Stimulated activated naive CD8-positive, alpha-beta T cell treated with anti-CD3 and anti-CD28 coated beads, Interleukin-15, Interleukin-2, amounts not matched to agents 100 ng/mL and 50 ng/mL, for 24 hours (primary cell): ENCODE measurements around the gene TAL1.

ENCODE experiments used
- H3K27ac Mint-ChIP-seq: one replicate; pipeline ENCODE4 v1.8.0; 2021; ENCODE audit warnings: mild to moderate bottlenecking, mixed read lengths
- H3K27me3 Mint-ChIP-seq: one replicate; pipeline ENCODE4 v1.8.0; 2021; ENCODE audit warnings: mixed read lengths
- H3K36me3 Mint-ChIP-seq: one replicate; pipeline ENCODE4 v1.8.0; 2021; ENCODE audit warnings: low read depth, mixed read lengths
- H3K4me1 Mint-ChIP-seq: one replicate; pipeline ENCODE4 v1.8.0; 2021; ENCODE audit warnings: low read depth, mixed read lengths
- H3K4me3 Mint-ChIP-seq: one replicate; pipeline ENCODE4 v1.8.0; 2021; ENCODE audit warnings: mild to moderate bottlenecking, mixed read lengths
- H3K9me3 Mint-ChIP-seq: one replicate; pipeline ENCODE4 v1.8.0; 2021; ENCODE audit warnings: mixed read lengths

The TAL1 gene

DNA sequence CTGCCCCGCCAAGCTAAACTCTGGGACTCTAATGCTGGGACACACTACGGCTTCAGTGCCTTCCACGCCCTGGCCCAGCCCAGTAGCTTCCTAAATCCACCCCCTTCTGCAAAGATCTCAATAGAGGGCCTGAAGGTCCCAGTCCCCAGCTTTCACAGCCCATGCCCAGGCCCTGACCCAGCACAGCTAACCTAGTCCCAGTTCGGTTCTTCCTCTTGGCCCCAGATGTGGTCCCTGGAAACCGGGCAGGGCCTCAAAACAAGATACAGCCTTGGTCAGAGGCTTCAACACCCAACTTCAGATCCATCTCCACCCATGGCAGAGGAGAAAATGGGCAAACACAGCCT lies 41.5 kb downstream of the TAL1 start:
- peaks cover 8% of the 10 kb centered on the region for H3K27me3 Mint-ChIP-seq
- H3K4me3 Mint-ChIP-seq = no peak overlapping the region
- no peak overlapping the region for H3K27ac Mint-ChIP-seq
- no peaks in the 10 kb centered on the region for H3K36me3 Mint-ChIP-seq
- no peaks in the 10 kb centered on the region for H3K9me3 Mint-ChIP-seq
- H3K4me1 Mint-ChIP-seq = no peaks in the 10 kb centered on the region

DNA sequence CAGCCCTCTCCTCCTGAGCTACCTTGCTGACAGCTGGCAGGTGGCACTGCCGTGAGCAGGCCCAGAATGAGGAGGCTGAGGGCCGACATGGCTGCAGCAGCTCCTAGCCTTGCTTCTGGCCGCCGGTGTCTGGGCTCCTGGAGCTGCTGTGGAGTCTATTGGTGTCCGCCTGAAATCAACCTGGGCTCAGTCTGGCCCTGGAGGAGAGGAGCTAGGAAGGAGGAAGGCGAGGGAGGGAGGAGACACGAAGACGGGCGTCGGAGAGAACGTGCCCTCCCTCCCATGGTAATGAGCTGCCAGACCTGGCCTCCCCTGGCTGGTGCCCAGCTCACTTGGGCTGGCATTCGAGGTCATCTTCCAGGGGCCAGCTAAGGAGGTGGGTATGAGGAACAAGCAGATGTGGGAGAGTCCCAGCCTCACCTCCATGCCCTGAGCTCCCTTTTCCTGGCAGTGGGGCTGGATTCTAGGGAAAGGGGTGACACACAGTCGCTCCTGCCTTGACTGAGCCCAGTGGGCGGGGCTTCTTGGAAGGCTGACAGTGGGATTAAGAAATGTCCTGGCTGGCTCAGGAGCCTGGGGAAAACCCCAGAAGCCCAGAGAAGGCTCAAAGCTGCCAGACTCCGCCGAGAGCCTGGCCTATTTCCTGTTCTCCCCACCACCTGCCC lies 42.0 kb downstream of the TAL1 start, which contains the start of gene PDZK1IP1:
Gene PDZK1IP1 (minus strand): TSS at position 193 of the 665 bp plus-strand sequence. CDS start 104 bp downstream, at position 89.
- H3K36me3 Mint-ChIP-seq = no peaks in the 10 kb centered on the region
- no peaks in the 10 kb centered on the region for H3K9me3 Mint-ChIP-seq
- H3K27ac Mint-ChIP-seq = no peak within 1 kb of the TSS
- H3K4me1 Mint-ChIP-seq = no peaks in the 10 kb centered on the region
- H3K4me3 Mint-ChIP-seq = no peak within 1 kb of the TSS
- peaks cover 10% of the 10 kb centered on the region for H3K27me3 Mint-ChIP-seq

DNA sequence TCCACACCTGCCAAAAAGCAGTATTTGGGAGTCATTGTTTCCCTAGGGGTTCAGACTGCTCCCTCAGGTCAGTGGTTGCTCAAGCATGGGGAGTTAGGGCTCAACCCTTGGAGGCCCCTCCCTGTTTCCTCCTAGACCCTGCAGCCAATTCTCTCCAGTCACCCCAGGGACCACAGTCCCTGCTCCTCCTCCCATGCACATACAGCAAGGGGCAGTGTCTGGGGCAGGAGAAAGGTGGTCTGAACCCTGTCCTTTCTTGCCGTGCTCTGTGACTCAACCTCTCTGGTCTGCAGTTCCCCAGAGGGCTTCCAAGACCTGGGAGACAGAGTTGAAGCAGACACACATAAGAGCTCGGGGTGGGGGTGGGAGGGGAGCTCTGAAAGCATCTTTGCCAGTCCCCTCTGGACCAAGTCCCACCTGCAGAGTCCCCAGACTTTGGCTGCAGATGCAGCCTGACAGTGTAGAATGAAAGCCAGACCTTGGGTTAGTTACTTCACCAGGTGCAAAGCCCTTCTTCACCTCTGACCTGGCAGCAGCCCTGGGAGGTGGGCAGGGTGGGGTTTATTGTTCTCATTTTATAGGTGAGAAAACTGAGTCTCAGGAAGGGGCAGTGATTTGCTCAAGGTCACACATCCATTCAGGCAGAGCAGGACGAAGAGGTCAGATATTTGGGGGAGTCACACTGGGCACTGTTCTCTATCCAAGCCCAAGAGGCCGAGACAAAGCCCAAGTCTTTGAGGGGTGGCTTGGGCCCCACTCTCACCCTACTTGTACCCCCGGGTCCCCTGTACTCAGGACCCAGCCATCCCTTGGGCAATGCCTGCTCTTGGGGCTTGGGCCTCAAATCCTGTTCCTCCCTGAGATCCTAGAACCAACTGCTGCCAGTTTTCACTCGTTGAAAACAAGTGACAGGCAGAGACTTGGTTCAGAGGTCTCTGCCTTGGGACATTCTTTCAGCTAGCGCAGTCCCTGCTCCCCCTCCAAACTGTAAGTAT lies 42.9 kb downstream of the TAL1 start:
- Mint-ChIP-seq H3K4me1 (no peaks in the 10 kb centered on the region), H3K9me3 (no peaks in the 10 kb centered on the region), H3K4me3 (no peak overlapping the region), H3K27me3 (peaks cover 9% of the 10 kb centered on the region), H3K36me3 (no peaks in the 10 kb centered on the region), H3K27ac (no peak overlapping the region)

DNA sequence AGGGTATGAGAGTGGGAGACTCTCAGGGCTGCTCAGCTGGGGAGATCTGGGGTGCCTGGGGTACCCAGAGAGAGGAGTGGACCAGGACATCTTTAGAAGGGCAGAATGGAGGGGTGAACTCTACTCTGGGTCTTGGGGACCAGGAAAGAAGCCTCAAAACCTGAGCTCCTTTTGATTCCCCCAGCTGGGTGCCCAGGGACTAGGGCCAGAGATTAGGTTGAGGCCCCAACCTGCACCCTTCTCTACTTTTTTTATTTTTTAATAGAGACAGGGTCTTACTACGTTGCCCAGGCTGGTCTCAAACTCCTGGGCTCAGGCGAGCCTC lies 44.1 kb downstream of the TAL1 start:
- Mint-ChIP-seq H3K9me3 (no peaks in the 10 kb centered on the region), H3K36me3 (no peaks in the 10 kb centered on the region), H3K4me1 (no peaks in the 10 kb centered on the region), H3K4me3 (no peak overlapping the region), H3K27me3 (peaks cover 5% of the 10 kb centered on the region), H3K27ac (no peak overlapping the region)

DNA sequence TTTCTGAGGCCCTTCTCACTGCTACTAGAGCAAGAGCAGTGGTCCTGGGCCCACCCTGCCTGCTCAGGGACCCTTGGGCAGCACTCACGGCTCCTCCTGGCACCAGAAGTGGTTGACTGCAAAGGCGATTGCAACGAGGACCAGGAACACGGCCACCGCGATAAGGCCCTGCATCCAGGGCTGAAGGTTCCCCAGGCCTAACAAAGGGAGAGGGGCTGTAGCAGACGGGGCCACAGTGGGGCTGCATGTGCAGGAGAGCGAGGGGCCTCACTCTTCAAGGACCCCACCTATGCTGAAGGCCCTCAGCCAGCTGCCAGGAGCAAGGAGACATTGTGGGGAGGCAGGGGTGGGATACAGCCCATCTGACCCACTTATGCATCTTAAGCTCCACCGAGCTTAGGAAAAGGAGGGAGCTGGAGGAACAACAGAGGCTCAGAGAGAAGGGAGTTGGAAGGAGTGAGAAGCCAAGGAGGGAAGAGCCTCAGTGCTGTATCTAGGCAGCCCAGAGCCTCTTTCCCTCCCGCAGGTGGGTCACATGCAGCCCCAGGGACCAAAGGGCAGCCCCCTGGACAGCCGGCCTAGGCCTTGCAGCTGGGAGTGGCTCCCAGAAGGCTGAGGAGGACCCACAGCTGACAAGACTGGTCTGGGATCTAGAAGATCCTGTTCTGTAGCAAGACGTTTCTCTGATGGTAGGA lies 44.6 kb downstream of the TAL1 start:
- no peak overlapping the region for H3K4me3 Mint-ChIP-seq
- H3K9me3 Mint-ChIP-seq = no peaks in the 10 kb centered on the region
- H3K27ac Mint-ChIP-seq = no peak overlapping the region
- H3K27me3 Mint-ChIP-seq = peaks cover 9% of the 10 kb centered on the region
- H3K36me3 Mint-ChIP-seq = no peaks in the 10 kb centered on the region
- no peaks in the 10 kb centered on the region for H3K4me1 Mint-ChIP-seq

DNA sequence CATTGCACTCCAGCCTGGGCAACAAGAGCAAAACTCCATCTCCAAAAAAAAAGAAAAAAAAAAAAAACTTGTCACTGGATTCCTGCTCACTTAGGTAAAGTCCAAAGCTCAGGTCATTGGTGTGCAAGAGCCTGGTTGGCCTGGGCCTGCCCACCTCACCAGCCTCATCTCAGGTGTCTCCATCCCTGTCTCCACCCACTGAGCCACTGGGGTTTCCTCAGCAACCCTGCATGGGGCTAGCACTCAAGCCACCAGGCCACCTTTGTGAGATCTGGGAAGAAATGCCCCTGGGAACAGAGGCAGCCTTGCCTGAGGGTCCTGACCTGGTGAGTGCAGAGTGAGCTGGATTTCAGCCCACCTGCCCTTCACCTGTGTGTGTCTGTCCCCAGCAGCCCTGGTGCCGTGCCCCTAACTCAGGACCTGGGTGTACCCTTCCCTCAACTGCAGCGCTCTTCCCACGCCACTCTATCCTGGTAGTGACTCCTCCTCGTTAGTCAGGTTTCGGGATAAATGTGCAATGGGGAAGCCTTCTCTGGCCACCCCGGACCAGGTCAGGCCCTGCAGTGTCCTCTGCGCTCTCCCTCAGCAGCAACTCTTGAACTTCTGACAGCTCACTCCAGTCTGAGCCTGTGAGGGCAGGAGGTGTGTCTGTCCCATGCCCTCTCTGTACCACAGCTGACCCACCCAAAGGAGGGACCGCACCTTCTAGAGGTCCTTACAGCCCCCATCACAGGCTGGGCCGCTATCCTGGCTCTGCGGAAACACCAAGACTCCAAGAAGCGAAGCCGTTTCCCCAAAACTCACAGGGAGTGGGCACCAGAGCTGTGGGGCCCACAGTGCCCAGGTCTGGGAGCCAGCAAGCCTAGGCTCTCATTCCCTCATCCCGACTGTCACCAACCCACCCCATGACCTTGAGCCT lies 45.5 kb downstream of the TAL1 start:
- H3K4me3 Mint-ChIP-seq = no peak overlapping the region
- no peak overlapping the region for H3K27ac Mint-ChIP-seq
- peaks cover 17% of the 10 kb centered on the region for H3K27me3 Mint-ChIP-seq
- H3K36me3 Mint-ChIP-seq = no peaks in the 10 kb centered on the region
- no peaks in the 10 kb centered on the region for H3K9me3 Mint-ChIP-seq
- H3K4me1 Mint-ChIP-seq = no peaks in the 10 kb centered on the region

DNA sequence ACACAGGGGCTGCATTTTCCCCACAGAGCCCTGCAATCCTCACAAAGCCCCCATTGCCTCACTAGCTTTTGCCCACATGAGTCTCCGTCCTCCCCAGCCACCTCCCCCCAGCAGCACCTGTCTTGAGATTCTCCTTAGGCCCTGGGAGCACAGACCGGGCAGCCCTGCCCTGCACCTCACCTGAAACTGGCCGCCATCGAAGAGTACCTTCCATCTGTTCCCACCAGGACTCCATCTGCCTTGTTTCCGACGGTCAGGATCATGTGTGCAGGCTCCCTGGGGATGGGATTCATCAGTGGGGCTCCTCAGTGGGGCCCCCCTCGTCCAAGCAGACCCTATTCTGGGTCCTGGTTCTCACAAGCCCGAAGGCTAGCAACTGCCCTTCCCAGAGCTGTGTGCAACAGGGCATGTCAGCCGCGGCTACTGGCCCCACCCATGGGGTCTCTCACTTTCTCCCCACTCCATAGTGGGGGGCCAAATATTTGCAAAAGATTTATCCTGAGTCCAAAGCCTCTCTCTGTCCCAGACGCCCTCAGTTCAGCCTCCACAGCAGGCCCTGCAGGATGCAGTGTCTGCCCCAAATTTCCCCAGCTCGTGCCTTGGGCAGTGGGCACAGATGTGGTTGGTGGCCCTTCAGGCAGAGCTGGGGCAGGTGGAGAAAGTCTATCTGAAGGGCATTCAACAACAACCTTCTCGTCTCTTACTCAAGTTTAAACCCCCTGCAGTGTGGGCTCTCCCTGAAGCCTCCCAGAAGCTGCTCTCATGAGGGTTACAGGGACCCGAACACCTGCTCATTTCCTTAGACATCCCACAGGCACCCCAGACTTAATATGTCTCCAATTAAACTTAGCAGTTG lies 47.0 kb downstream of the TAL1 start:
- no peaks in the 10 kb centered on the region for H3K4me1 Mint-ChIP-seq
- no peak overlapping the region for H3K27ac Mint-ChIP-seq

DNA sequence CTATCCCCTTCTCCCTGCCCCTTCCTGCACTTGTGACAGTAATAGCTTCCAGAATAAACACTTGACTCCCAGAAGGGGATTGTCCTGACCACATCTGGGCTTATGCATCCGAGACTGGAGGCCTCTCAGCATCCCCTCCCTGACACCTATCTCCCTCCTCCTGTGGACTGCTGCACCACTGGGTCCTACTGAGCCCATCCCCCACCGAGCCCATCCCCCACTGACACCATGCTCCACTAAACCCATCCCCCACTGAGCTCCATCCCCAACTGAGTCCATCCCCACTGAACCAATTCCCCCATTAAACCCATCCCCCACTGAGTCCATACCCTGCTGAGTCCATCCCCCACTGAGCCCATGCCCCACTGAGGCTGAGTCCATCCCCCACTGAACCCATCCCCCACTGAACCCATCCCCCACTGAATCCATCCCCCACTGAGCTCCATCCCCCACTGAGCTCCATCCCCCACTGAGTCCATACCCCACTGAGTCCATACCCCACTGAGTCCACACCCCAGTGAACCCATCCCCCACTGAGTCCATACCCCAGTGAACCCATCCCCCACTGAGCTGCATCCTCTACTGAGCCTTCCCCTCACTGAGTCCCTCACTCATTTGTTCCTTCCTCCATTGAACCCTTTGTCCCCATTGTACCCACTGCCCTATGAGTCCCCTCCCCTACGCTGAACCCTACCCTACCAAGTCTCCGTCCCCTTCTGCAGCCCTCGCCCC lies 47.8 kb downstream of the TAL1 start:
- Mint-ChIP-seq H3K27ac (no peak overlapping the region), H3K4me1 (peaks cover 5% of the 10 kb centered on the region), H3K36me3 (no peaks in the 10 kb centered on the region), H3K9me3 (no peaks in the 10 kb centered on the region), H3K27me3 (peaks cover 34% of the 10 kb centered on the region), H3K4me3 (no peak overlapping the region)

More for the DNA sequence above, 47.0 kb downstream of the TAL1 start:
- H3K9me3 Mint-ChIP-seq = no peaks in the 10 kb centered on the region
- no peak overlapping the region for H3K4me3 Mint-ChIP-seq
- peaks cover 27% of the 10 kb centered on the region for H3K27me3 Mint-ChIP-seq
- H3K36me3 Mint-ChIP-seq = no peaks in the 10 kb centered on the region

DNA sequence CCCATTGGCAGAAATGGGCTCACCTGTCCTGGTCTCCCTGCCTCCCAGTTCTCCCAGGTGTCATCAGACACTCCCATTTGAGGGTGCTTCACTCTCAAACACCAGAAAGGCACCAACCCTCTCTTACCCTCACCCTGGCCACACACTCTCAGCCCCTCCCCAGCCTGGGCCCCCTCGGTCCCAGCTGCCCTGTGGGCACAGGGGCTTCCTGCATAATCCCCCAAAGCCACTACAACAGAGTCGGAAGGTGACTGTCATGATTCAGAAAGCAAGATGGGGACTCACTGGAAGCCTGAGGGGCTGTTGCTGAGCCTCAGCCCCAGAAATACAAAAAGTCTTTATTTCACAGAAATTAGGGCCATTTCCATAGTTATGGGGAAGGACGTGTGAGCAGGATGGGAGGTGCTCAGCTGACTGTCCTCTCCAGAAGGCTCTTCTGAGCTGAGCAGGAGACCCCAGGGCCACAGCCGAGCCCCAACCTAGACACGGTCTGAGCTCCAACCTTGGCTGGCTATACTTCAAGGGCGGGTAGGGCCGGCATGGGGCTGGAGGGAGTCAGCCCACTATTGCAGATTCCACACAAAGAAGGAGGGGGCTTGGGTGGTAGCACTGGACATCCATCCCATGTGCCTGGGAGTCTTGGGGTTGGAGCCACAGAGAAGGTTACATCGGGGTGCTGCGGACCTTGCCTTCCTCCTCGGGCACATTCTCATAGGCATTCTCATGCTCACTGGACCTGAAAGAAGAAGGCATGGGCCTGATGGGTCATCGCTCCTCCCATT lies 48.5 kb downstream of the TAL1 start:
- H3K4me3 Mint-ChIP-seq = no peak overlapping the region
- no peaks in the 10 kb centered on the region for H3K36me3 Mint-ChIP-seq
- peaks cover 9% of the 10 kb centered on the region for H3K4me1 Mint-ChIP-seq
- H3K27ac Mint-ChIP-seq = no peak overlapping the region
- peaks cover 40% of the 10 kb centered on the region for H3K27me3 Mint-ChIP-seq
- no peaks in the 10 kb centered on the region for H3K9me3 Mint-ChIP-seq

DNA sequence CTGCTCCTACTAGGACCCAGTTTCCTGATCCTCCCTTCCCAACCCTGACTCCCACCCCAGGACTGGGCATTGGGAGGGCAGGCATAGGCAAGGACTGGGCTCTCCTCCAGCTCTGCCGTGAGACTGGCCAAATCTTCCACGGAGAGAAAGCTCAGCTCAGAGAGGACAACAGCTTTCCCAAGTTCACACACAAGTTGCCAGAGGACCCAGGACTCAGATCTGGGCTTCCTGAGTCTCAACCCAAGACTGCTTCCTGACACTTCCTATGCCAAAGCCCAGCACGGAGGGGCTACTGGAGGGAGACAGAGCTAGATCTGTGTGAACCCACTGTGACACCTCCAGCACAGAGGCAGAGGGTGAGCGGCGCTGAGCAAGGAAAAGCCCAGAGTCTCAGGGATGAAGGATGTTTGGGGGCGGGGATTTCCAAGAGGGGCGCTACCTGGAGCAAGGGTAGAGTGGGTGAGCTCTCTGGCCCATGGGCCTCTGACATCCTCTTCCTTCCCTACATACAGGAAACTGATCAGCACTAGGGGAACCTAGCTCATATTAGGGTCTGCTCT lies 49.3 kb downstream of the TAL1 start:
- H3K27me3 Mint-ChIP-seq = peaks cover 44% of the 10 kb centered on the region
- no peak overlapping the region for H3K4me3 Mint-ChIP-seq
- no peaks in the 10 kb centered on the region for H3K36me3 Mint-ChIP-seq

DNA sequence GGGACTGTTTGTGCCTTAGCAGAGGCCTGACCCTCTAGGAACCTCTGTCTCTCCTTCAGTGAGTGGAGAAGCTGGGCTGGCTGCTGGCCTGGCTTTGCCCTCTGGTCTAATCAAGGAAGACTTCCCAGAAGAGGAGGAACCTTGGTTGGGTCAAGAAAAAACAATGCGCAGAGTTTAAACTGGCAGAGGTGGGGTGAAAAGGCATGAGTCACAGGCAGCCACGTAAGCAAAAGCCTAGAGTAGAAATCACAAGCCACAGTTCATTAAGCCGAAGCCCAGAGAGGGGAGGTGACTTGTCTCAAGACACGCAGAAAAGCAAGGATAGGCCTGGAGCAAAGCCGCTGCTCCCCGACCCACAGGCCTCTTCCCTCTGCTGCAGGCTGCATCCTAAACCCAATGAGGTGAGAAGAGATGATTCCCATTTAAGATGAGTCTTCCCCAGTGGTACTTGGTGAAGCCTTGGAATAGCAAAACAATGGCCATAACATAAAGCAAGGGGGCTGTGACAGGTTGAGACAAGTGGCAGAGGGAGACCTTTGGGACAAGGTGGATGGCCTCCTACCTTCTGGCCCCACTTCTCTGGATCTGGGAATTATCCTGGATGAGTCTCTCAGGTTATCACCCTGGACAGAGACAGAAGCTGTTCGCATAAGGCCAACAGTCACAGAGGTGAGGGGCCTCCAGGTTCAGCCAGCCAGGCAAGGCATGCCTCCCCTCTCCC lies 49.9 kb downstream of the TAL1 start:
- H3K27ac Mint-ChIP-seq = no peak overlapping the region
- peaks cover 44% of the 10 kb centered on the region for H3K27me3 Mint-ChIP-seq

More for the DNA sequence above, 49.3 kb downstream of the TAL1 start:
- peaks cover 9% of the 10 kb centered on the region for H3K4me1 Mint-ChIP-seq
- H3K27ac Mint-ChIP-seq = no peak overlapping the region
- H3K9me3 Mint-ChIP-seq = no peaks in the 10 kb centered on the region

More for the DNA sequence above, 49.9 kb downstream of the TAL1 start:
- no peaks in the 10 kb centered on the region for H3K36me3 Mint-ChIP-seq
- H3K4me3 Mint-ChIP-seq = no peak overlapping the region
- H3K4me1 Mint-ChIP-seq = peaks cover 9% of the 10 kb centered on the region
- no peaks in the 10 kb centered on the region for H3K9me3 Mint-ChIP-seq
